Bronchial epithelial cell (primary cell): Measurements from ENCODE around the gene MPL. TPM values are rescaled to one million over a fixed set of nuclear protein-coding genes. Genes with fewer than 3 reads are reported as not detected.

Experiments used
- DNase-seq: peaks from one replicate; pipeline ENCODE4 v3.0.0-alpha.2; 2010; ENCODE audit warnings: low read depth
- FAIRE-seq: peaks from 2 replicates; lab custom pipeline; 2011; peaks lifted over from hg19 to GRCh38; lab: Jason Lieb, UNC
- H3K27me3 ChIP-seq: 2 replicates; pipeline ENCODE4 v1.5.1; 2011; ENCODE audit warnings: low read length; ENCODE audit not compliant: control insufficient read depth, insufficient read depth
- H3K36me3 ChIP-seq: 2 replicates; pipeline ENCODE4 v1.5.1; 2011; ENCODE audit warnings: low read length; ENCODE audit not compliant: control insufficient read depth, insufficient read depth
- H3K4me3 ChIP-seq: 2 replicates; pipeline ENCODE4 v1.5.1; 2011; ENCODE audit warnings: mild to moderate bottlenecking, low read depth, low read length, control low read depth
- CTCF ChIP-seq: IDR thresholded peaks from 2 replicates; pipeline ENCODE4 v1.5.1; 2011; ENCODE audit warnings: mild to moderate bottlenecking, moderate library complexity, low read length, control low read depth, inconsistent platforms; ENCODE audit not compliant: insufficient read depth, severe bottlenecking
- total RNA-seq: library from RNA; depleted of rRNA; stranded (reverse); fragments of >200 nt; gene quantifications from 2 replicates; pipeline ENCODE4 v1.2.1, GENCODE V29; 2014

Gene MPL
- total RNA-seq, 1 donor from 2014 or later = not detected

GRCh38 chr1:43365678-43366077 lies 28.1 kb downstream of the MPL start:
- Histone ChIP-seq H3K36me3 (peaks cover 30% of the 10 kb centered on the region), H3K4me3 (peak overlapping the region; percentile 74), H3K27me3 (no peaks in the 10 kb centered on the region)
- FAIRE-seq (no peak), DNase-seq (no peak)
- no peak for TF ChIP-seq CTCF

GRCh38 chr1:43366179-43366578 lies 28.6 kb downstream of the MPL start:
- no peak for FAIRE-seq
- H3K36me3 ChIP-seq = peaks cover 30% of the 10 kb centered on the region
- peak overlapping the region; percentile 74 for H3K4me3 ChIP-seq
- H3K27me3 ChIP-seq = no peaks in the 10 kb centered on the region
- DNase-seq = peak; percentile 46
- no peak for TF ChIP-seq CTCF

- no peak for TF ChIP-seq CTCF
- peaks cover 30% of the 10 kb centered on the region for H3K36me3 ChIP-seq
- peak overlapping the region; percentile 74 for H3K4me3 ChIP-seq
- DNase-seq (no peak), FAIRE-seq (peak; percentile 32)
- H3K27me3 ChIP-seq = no peaks in the 10 kb centered on the region
These were observed 29.0 kb downstream of the MPL start for GRCh38 chr1:43366601-43367025.

GRCh38 chr1:43367026-43367903 lies 29.6 kb downstream of the MPL start:
- peak; percentile 61 for DNase-seq
- H3K4me3 ChIP-seq = peak overlapping the region; percentile 74
- H3K36me3 ChIP-seq = peaks cover 27% of the 10 kb centered on the region
- TF ChIP-seq CTCF = peak; percentile 3
- no peaks in the 10 kb centered on the region for H3K27me3 ChIP-seq
- FAIRE-seq = no peak

- Histone ChIP-seq H3K27me3 (no peaks in the 10 kb centered on the region), H3K4me3 (peak within 1 kb of the TSS; percentile 74), H3K36me3 (peaks cover 26% of the 10 kb centered on the region)
- peak; percentile 41 for TF ChIP-seq CTCF
- peak; percentile 88 for DNase-seq
- FAIRE-seq = no peak
These were observed 30.5 kb downstream of the MPL start, which contains the start of gene ELOVL1 for GRCh38 chr1:43367904-43368645. TSS of gene ELOVL1 (minus strand) at chr1:43368011. CDS start at chr1:43365609, 2,402 bp downstream.
